HEK293T (cell line): ENCODE results near the gene RAPGEF3.

Source experiments
- CTCF ChIA-PET: fragments of 350-600 bp; formaldehyde crosslinking; extraction: SDS; loops from one replicate; lab custom pipeline; 2021; ENCODE audit warnings: antibody characterized with exemption, inconsistent platforms; lab: Yijun Ruan, JAX
- POLR2A ChIA-PET: fragments of 350-600 bp; formaldehyde crosslinking; extraction: SDS; loops from one replicate; lab custom pipeline; 2020; ENCODE audit warnings: antibody characterized with exemption, inconsistent platforms; lab: Yijun Ruan, JAX
- DNase-seq: peaks from one replicate; pipeline ENCODE4 v3.0.0; 2012; ENCODE audit warnings: mixed read lengths; ENCODE audit errors: extremely low spot score
- ARNT ChIP-seq: fragments of 450-650 bp; IDR thresholded peaks from 2 replicates; pipeline ENCODE4 v1.6.1; 2017; ENCODE audit warnings: mild to moderate bottlenecking
- BHLHE40 ChIP-seq: fragments of 450-650 bp; IDR thresholded peaks from 2 replicates; pipeline ENCODE4 v1.6.1; 2016; ENCODE audit warnings: mild to moderate bottlenecking, moderate library complexity, borderline replicate concordance
- CTBP1 ChIP-seq: fragments of 450-650 bp; IDR thresholded peaks from 2 replicates; pipeline ENCODE4 v1.6.1; 2016; ENCODE audit warnings: borderline replicate concordance
- ELF4 ChIP-seq: fragments of 450-650 bp; IDR thresholded peaks from 2 replicates; pipeline ENCODE4 v1.6.1; 2017; ENCODE audit warnings: antibody characterized with exemption
- FOXA1 ChIP-seq: fragments of 450-650 bp; IDR thresholded peaks from 2 replicates; pipeline ENCODE4 v1.6.1; 2016; ENCODE audit warnings: mild to moderate bottlenecking
- FOXK2 ChIP-seq: fragments of 450-650 bp; IDR thresholded peaks from 2 replicates; pipeline ENCODE4 v1.6.1; 2016; ENCODE audit warnings: mild to moderate bottlenecking
- FOXM1 ChIP-seq: fragments of 450-650 bp; IDR thresholded peaks from 2 replicates; pipeline ENCODE4 v1.6.1; 2017; ENCODE audit warnings: mild to moderate bottlenecking, borderline replicate concordance
- HDGF ChIP-seq: fragments of 450-650 bp; IDR thresholded peaks from 2 replicates; pipeline ENCODE4 v1.6.1; 2017; ENCODE audit warnings: antibody characterized with exemption, borderline replicate concordance
- L3MBTL2 ChIP-seq: fragments of 450-650 bp; conservative IDR thresholded peaks from 2 replicates; pipeline ENCODE4 v1.6.1; 2016; ENCODE audit warnings: mild to moderate bottlenecking
- LEF1 ChIP-seq: fragments of 450-650 bp; IDR thresholded peaks from 2 replicates; pipeline ENCODE4 v1.6.1; 2017; ENCODE audit warnings: mild to moderate bottlenecking, borderline replicate concordance
- NFRKB ChIP-seq: fragments of 450-650 bp; IDR thresholded peaks from 2 replicates; pipeline ENCODE4 v1.6.1; 2016; ENCODE audit warnings: mild to moderate bottlenecking, moderate library complexity
- SP1 ChIP-seq: fragments of 450-650 bp; IDR thresholded peaks from 2 replicates; pipeline ENCODE4 v1.6.1; 2017
- SUZ12 ChIP-seq: fragments of 450-650 bp; IDR thresholded peaks from 2 replicates; pipeline ENCODE4 v1.6.1; 2016; ENCODE audit warnings: mild to moderate bottlenecking
- TARDBP ChIP-seq: fragments of 450-650 bp; IDR thresholded peaks from 2 replicates; pipeline ENCODE4 v1.6.1; 2016
- ZNF384 ChIP-seq: fragments of 450-650 bp; IDR thresholded peaks from 2 replicates; pipeline ENCODE4 v1.6.1; 2016
- TF ChIP-seq, protein P1 (sequence below): fragments of 450-650 bp; IDR thresholded peaks from 2 replicates; pipeline ENCODE4 v1.6.1; 2016

RAPGEF3 gene

DNA sequence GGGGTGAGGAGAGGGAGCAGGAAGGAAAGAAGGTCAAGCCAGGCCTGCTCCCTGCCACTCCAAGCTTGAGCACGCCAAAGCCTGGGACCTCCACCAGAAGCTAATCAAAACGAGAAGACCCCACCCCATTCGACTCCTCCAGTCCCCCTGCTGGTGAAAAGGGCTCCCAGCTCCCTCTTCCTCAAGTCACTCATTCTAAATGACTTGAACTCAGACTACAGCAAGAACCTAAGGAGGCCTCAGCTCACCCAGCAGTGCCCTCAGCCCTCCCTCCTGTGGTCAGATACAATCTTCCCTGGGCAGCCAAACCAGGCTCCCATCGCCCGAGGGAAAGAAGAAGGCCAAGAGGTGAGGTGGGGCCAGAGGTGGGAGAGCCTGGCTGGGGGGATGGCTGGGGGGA is 43.6 kb upstream of the RAPGEF3 start:
- CTCF ChIA-PET, result interaction anchor here (0.6 to 1.5 kb wide), 6 partner anchors 9 to 1649 kb away, joined by 3 to 12 read pairs (median 4); no protein-coding TSS in a partner anchor
- POLR2A ChIA-PET, result no interaction called here
- DNase-seq, result no peak
- TF ChIP-seq BHLHE40 (no peak), FOXA1 (no peak), L3MBTL2 (no peak), HDGF (no peak), ZNF384 (no peak), TARDBP (no peak), SUZ12 (no peak), SP1 (no peak), CTBP1 (no peak), NFRKB (no peak), ARNT (no peak), ELF4 (no peak), FOXM1 (no peak), LEF1 (no peak), FOXK2 (no peak)
- TF ChIP-seq, protein P1, sequence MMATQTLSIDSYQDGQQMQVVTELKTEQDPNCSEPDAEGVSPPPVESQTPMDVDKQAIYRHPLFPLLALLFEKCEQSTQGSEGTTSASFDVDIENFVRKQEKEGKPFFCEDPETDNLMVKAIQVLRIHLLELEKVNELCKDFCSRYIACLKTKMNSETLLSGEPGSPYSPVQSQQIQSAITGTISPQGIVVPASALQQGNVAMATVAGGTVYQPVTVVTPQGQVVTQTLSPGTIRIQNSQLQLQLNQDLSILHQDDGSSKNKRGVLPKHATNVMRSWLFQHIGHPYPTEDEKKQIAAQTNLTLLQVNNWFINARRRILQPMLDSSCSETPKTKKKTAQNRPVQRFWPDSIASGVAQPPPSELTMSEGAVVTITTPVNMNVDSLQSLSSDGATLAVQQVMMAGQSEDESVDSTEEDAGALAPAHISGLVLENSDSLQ, result no peak

DNA sequence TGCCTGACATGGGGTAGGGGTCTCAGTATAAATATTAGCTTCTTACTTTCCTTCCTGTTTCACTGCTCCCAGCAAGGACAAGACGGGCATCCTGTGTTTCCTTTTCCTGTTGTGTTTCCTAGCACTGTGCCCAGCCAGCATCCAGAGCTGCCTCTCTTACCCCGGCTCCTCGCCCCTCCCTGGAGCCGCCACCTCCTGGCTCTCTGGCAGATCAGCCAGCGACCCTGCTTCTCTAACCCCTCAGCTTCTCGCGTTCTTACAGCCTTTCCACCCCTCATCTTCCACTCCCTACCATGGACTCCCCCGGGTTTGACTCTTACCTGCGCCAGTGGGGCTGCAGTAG is 43.2 kb upstream of the RAPGEF3 start:
- ChIA-PET POLR2A (no interaction called here), CTCF (interaction anchor here (0.6 to 1.5 kb wide), 6 partner anchors 10 to 1648 kb away, joined by 3 to 12 read pairs (median 4); no protein-coding TSS in a partner anchor)
- no peak for TF ChIP-seq SUZ12
- no peak for TF ChIP-seq FOXM1
- TF ChIP-seq ZNF384, result no peak
- no peak for TF ChIP-seq L3MBTL2
- TF ChIP-seq FOXA1, result no peak
- no peak for TF ChIP-seq ARNT
- no peak for TF ChIP-seq NFRKB
- no peak for TF ChIP-seq HDGF
- TF ChIP-seq SP1, result no peak
- TF ChIP-seq FOXK2, result no peak
- TF ChIP-seq TARDBP, result no peak
- TF ChIP-seq LEF1, result no peak
- TF ChIP-seq CTBP1, result no peak
- no peak for TF ChIP-seq BHLHE40
- TF ChIP-seq, protein P1, result no peak
- TF ChIP-seq ELF4, result no peak

DNA sequence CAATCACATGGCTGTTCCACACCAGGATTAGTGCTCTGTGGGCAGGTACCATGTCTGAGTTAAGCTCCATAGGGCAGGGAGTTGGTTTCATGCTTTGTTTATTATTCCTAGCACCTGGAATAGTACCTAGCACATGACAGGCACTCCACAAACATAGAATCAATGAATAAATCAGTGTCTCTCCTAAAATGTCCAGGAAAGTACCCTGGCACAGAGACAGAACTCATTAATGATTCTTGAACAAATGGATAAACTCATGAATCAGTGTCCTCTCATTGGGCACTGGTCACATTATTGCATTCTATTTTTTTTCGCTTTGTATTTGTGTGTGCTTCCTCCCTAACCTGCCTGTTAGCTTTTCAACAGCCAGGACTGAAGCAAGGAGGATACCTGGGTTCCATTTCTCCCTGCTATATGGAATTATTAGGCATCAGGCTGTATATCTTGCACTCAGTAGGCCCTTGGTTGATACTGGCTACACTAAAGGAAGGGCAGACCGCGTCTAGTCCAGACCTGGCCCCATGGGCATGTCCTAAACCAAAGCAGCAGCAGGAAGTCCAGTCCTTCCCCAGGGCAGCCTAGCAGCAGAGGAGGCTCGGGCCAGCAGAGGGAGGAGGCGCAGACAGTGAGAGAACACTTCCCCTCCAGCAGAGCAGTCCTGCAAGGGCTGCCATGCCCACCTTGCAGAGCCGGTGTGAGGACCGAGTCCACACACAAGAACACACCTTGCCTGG is 42.7 kb upstream of the RAPGEF3 start:
- DNase-seq, result no peak
- CTCF ChIA-PET, result interaction anchor here (0.6 to 1.5 kb wide), 6 partner anchors 10 to 37 kb away, joined by 3 to 12 read pairs (median 4); no protein-coding TSS in a partner anchor
- POLR2A ChIA-PET, result no interaction called here
- TF ChIP-seq SP1, result no peak

More for the DNA sequence above, 43.2 kb upstream of the RAPGEF3 start:
- no peak for DNase-seq

DNA sequence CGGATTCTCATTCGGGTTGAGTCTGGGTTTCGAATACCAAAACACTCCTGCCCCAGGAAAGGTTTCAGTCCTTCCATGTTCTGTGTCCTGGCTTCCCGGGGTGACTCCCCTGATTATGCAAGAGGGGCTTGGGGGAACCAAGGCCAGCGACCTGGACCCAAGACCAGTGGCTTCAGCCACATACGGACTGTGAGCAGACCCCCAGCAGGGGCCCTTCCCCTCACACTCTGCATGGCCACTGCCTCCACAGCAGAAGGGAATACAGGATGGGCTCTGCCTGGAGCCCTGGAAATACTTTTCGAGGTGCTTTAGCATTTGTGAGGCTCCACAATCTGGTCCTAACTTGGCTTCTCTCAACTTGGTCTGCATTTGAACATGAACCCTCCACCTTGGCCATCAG is 41.9 kb upstream of the RAPGEF3 start:
- CTCF ChIA-PET, result no interaction called here
- DNase-seq, result no peak
- POLR2A ChIA-PET, result no interaction called here
- TF ChIP-seq LEF1 (no peak), TARDBP (no peak), BHLHE40 (no peak), HDGF (no peak), NFRKB (no peak), SP1 (no peak), CTBP1 (no peak), ELF4 (no peak), FOXM1 (no peak), ARNT (no peak), ZNF384 (no peak), FOXA1 (no peak), L3MBTL2 (no peak), SUZ12 (no peak)
- TF ChIP-seq, protein P1, result no peak

DNA sequence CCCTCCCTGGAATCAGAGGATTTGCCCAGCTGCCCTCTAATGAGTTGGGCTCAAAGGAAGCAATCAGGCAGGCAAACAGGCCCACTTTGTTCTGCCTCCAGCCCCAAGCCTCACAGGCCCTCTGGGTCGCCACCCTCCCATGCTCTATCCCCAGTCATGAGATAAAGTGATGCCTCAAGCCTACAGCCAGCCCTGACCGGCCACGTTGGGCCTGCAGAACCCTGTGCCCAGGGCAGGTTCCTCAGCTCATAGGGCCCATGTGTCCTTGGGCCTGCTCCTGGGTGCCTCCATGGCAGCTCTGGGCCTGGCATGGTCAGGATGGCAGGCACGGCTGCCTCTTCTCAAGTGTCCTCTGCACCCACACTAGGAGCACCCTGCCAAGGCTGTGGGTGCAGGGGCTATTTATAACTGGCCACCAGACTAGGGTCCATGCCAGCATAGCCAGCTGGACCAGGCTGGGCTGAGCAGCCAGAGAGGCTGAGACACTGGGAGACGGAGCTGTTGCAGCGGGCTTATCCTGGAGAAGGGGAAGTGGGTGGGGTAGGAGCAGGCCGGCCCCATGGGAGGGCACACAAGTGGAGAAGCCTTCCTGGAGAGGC is 40.8 kb upstream of the RAPGEF3 start:
- DNase-seq, result no peak
- TF ChIP-seq SUZ12, result no peak
- no peak for TF ChIP-seq L3MBTL2
- ChIA-PET POLR2A (no interaction called here), CTCF (interaction anchor here (0.8 kb wide), 1 partner anchor 39 kb away, joined by 3 read pairs; no protein-coding TSS in a partner anchor)

DNA sequence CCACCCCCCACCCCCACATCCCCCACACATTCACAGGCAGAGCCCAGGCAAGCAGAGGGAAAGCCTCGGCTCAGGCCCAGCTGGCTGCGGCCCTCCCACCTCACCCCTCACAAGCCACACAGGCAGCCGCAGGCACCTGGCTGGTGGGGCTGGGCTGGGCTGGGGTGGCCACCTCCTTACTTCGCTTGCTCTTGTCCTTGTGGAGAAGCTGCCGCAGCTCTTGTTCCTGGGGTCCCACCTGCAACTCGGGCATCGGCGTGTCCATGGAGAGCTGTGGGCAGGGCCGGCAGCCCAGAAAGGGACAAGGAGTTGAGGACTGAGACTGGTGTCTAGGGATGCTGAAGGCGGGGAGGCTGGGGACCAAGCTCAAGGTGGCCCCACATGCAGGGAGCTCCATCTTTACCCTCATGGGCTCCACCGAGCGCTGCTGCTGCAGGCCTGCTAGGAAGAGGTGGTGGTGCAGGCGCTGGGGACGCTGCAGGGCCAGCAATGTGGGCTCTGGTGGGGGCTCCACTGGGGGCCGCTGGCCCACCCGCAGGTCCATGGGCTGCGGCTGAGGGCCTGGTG is 39.8 kb upstream of the RAPGEF3 start:
- POLR2A ChIA-PET, result interaction anchor here (0.9 kb wide), 1 partner anchor 14 kb away, joined by 3 read pairs; no protein-coding TSS in a partner anchor
- TF ChIP-seq FOXK2, result no peak
- no peak for TF ChIP-seq SUZ12
- TF ChIP-seq L3MBTL2, result no peak
- TF ChIP-seq, protein P1, result no peak
- TF ChIP-seq HDGF, result no peak
- CTCF ChIA-PET, result interaction anchor here (0.9 to 1.8 kb wide), 3 partner anchors 37 to 42 kb away, joined by 3 to 8 read pairs (median 3); no protein-coding TSS in a partner anchor
- DNase-seq, result no peak
